ENCODE data around the gene LMF1.
"Not testable (repeated sequence)": the region's sequence is repeated elsewhere in the genome, so short reads cannot be mapped to it uniquely, and the experiment has no call there.

LMF1 gene

DNA sequence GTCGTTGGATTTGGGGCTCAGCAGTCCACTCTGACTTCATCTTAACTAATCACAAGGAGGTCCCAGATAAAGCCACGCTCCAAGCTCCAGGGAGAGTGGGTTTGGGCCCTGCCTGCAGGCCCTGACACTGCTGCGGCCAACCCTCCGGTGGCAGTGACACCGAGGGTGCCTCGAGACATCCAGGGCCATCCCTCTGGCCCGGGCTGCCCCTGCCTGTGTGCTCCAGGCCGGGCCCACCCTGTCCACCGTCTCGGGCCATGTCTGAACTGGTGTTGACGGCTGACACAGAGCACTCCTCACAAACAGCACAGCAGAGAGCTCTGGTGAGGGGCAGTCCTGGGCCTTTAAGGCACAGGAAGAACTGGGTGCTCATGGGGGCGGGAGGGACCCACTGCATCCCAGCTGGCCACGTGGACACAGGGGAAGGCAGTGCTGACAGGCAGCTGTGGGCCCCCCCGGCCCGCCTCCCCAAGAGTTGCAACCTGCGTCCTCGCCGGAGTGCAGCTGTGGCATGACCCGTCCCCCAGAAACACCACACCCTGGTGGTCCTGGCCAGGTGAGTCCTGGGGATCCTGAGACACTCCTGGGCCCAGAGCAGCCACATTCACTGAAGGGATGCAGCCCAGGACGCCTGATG is 80.0 kb downstream of the LMF1 start:
- H4K20me1 ChIP-seq (ENCODE audit: insufficient read depth, low read length): no peaks in the 10 kb centered on the region
- H3K79me2 ChIP-seq (ENCODE audit: low read length): no peaks in the 10 kb centered on the region
- TF ChIP-seq, protein P1, sequence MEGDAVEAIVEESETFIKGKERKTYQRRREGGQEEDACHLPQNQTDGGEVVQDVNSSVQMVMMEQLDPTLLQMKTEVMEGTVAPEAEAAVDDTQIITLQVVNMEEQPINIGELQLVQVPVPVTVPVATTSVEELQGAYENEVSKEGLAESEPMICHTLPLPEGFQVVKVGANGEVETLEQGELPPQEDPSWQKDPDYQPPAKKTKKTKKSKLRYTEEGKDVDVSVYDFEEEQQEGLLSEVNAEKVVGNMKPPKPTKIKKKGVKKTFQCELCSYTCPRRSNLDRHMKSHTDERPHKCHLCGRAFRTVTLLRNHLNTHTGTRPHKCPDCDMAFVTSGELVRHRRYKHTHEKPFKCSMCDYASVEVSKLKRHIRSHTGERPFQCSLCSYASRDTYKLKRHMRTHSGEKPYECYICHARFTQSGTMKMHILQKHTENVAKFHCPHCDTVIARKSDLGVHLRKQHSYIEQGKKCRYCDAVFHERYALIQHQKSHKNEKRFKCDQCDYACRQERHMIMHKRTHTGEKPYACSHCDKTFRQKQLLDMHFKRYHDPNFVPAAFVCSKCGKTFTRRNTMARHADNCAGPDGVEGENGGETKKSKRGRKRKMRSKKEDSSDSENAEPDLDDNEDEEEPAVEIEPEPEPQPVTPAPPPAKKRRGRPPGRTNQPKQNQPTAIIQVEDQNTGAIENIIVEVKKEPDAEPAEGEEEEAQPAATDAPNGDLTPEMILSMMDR (IDR thresholded peaks at IDR 0.05; ENCODE audit: low read depth, low read length): no peak
- no peak for TF ChIP-seq EZH2phosphoT487 (IDR thresholded peaks at IDR 0.05; ENCODE audit: low read depth)
- H3K9me3 ChIP-seq (ENCODE audit: insufficient read depth, low read length): no peaks in the 10 kb centered on the region
- H2AFZ ChIP-seq (ENCODE audit: low read depth, low read length): no peak overlapping the region
- H3K4me1 ChIP-seq (ENCODE audit: low read length): no peaks in the 10 kb centered on the region
- no peak overlapping the region for H3K27ac ChIP-seq (ENCODE audit: low read length)
- no peak overlapping the region for H3K4me3 ChIP-seq (ENCODE audit: low read length)
- no peak overlapping the region for H3K9ac ChIP-seq (ENCODE audit: low read length)
- no peak overlapping the region for H3K4me2 ChIP-seq (ENCODE audit: low read length)
- H3K27me3 ChIP-seq (ENCODE audit: low read depth, low read length): no peaks in the 10 kb centered on the region
- no peaks in the 10 kb centered on the region for H3K36me3 ChIP-seq (replicated peaks; ENCODE audit: low read depth, low read length)

DNA sequence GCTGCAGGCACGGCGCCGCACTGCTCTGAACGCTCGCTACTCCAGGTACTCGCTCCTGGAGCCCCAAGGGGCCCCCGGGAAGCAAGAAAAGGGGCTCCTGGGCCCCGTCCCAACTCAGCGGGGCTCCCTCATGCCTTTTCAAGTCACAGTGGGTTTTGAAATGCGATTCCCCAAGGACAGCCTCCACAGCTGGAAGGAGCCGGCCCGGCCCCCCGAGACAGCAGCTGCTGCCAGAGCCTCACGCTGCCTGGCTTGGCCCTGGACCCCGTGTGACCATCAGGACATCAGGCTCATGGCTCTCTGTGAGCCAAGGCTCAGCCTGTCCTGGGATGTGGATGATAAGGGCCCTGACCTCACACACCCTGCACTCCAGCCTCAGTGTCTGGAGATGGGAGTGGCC is 80.6 kb downstream of the LMF1 start:
- H3K4me3 ChIP-seq (ENCODE audit: low read length): no peak overlapping the region
- no peak overlapping the region for H2AFZ ChIP-seq (ENCODE audit: low read depth, low read length)
- H3K79me2 ChIP-seq (ENCODE audit: low read length): no peaks in the 10 kb centered on the region
- no peaks in the 10 kb centered on the region for H3K36me3 ChIP-seq (replicated peaks; ENCODE audit: low read depth, low read length)
- H3K9ac ChIP-seq (ENCODE audit: low read length): no peak overlapping the region
- H3K27me3 ChIP-seq (ENCODE audit: low read depth, low read length): no peaks in the 10 kb centered on the region
- H3K4me2 ChIP-seq (ENCODE audit: low read length): no peak overlapping the region
- no peak overlapping the region for H3K27ac ChIP-seq (ENCODE audit: low read length)
- H4K20me1 ChIP-seq (ENCODE audit: insufficient read depth, low read length): no peaks in the 10 kb centered on the region
- H3K9me3 ChIP-seq (ENCODE audit: insufficient read depth, low read length): no peaks in the 10 kb centered on the region
- TF ChIP-seq, protein P1 (IDR thresholded peaks at IDR 0.05; ENCODE audit: low read depth, low read length): no peak
- no peak for TF ChIP-seq EZH2phosphoT487 (IDR thresholded peaks at IDR 0.05; ENCODE audit: low read depth)
- H3K4me1 ChIP-seq (ENCODE audit: low read length): no peaks in the 10 kb centered on the region

DNA sequence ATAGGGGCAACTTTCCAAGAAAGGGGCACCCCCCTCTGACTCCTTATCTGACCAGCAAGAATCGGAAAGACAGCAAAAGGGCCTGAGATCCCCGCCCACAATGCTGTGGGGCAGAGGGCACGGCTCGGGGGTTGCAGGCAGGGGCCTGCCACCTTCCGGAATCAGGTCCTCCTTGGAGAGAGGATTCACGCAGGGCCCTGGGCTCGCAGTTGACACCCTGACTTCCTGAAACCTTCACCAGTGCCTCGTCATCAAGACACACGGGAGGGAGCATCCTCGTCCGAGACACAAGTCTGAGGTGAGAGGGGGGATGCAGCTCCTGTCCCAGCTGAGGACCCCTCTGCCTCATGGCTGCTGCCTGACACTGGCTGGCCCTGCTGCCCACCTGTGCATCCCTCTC is 81.2 kb downstream of the LMF1 start:
- TF ChIP-seq, protein P1 (IDR thresholded peaks at IDR 0.05; ENCODE audit: low read depth, low read length): no peak
- TF ChIP-seq EZH2phosphoT487 (IDR thresholded peaks at IDR 0.05; ENCODE audit: low read depth): no peak
- H3K4me1 ChIP-seq (ENCODE audit: low read length): no peaks in the 10 kb centered on the region
- 0 out of 2 replicates have a peak, but pooled peaks cover 4% of the 10 kb centered on the region for H3K9me3 ChIP-seq (ENCODE audit: insufficient read depth, low read length)

DNA sequence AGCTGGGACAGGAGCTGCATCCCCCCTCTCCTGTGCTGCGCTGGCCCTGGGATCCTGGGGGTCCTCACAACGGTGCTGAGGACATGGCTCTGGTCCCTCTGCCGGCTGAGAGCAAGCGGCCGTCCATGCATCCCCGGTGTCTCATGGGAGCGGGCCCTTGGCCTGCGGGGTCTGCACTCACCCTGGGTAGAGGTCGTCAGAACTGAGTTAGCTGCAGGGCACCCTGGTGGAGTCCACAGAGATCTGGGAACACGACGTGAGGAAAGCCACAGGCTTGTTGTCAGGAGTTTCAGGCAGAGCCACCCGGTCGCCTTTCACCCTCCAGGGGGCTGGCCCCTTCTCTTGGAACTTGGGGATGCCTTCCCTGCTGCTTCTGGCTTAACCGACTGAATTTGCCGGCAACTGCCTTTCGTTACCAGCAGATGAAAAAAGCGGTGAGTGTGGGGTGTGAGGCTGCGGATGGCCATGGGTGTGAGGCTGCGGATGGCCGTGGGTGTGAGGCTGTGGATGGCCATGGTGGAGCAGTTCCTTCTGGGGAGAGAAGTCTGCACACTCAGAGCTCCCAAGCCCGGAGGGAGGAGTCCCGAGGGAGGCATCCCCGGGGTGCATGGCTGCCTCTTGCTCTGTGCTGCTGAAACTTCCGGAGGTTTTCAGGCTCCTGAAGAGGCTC is 81.7 kb downstream of the LMF1 start:
- Histone ChIP-seq H3K36me3 (replicated peaks; ENCODE audit: low read depth, low read length) (peaks cover 4% of the 10 kb centered on the region), H3K27me3 (ENCODE audit: low read depth, low read length) (no peaks in the 10 kb centered on the region), H3K4me1 (ENCODE audit: low read length) (no peaks in the 10 kb centered on the region), H3K9ac (ENCODE audit: low read length) (no peak overlapping the region), H2AFZ (ENCODE audit: low read depth, low read length) (no peak overlapping the region), H3K4me2 (ENCODE audit: low read length) (no peak overlapping the region), H4K20me1 (ENCODE audit: insufficient read depth, low read length) (no peaks in the 10 kb centered on the region), H3K9me3 (ENCODE audit: insufficient read depth, low read length) (peaks cover 9% of the 10 kb centered on the region), H3K79me2 (ENCODE audit: low read length) (no peaks in the 10 kb centered on the region), H3K27ac (ENCODE audit: low read length) (no peak overlapping the region), H3K4me3 (ENCODE audit: low read length) (no peak overlapping the region)
- TF ChIP-seq EZH2phosphoT487 (IDR thresholded peaks at IDR 0.05; ENCODE audit: low read depth): no peak
- TF ChIP-seq, protein P1 (IDR thresholded peaks at IDR 0.05; ENCODE audit: low read depth, low read length): no peak

More for the DNA sequence above, 81.2 kb downstream of the LMF1 start:
- Histone ChIP-seq H3K36me3 (replicated peaks; ENCODE audit: low read depth, low read length) (no peaks in the 10 kb centered on the region), H3K9ac (ENCODE audit: low read length) (no peak overlapping the region), H3K27me3 (ENCODE audit: low read depth, low read length) (no peaks in the 10 kb centered on the region), H3K4me3 (ENCODE audit: low read length) (no peak overlapping the region), H2AFZ (ENCODE audit: low read depth, low read length) (no peak overlapping the region), H3K4me2 (ENCODE audit: low read length) (no peak overlapping the region), H3K79me2 (ENCODE audit: low read length) (no peaks in the 10 kb centered on the region), H3K27ac (ENCODE audit: low read length) (no peak overlapping the region), H4K20me1 (ENCODE audit: insufficient read depth, low read length) (no peaks in the 10 kb centered on the region)

DNA sequence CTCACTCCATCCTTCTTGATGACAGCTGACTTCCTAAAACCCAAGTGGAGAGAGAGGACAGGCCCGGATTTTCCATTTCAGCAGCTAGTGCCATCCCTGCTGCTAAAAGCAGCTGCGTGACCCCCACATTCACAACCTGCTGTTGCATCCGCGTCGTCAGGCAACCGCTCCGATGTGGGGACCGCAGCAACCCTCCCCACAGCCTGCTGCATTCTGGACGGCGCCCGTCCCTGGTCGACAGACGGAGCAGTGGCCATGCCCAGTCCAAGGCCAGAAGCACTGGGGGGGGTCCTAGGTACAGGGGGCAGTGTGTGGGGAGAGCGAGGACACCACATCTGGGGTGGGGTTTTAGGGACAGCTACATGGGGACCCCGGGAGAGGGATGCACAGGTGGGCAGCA is 82.3 kb downstream of the LMF1 start:
- not testable (repeated sequence) for H3K27me3 ChIP-seq (ENCODE audit: low read depth, low read length); H3K79me2 ChIP-seq (ENCODE audit: low read length); H2AFZ ChIP-seq (ENCODE audit: low read depth, low read length); H3K27ac ChIP-seq (ENCODE audit: low read length); H3K4me2 ChIP-seq (ENCODE audit: low read length); H3K36me3 ChIP-seq (replicated peaks; ENCODE audit: low read depth, low read length); H3K9ac ChIP-seq (ENCODE audit: low read length); H3K4me3 ChIP-seq (ENCODE audit: low read length); H4K20me1 ChIP-seq (ENCODE audit: insufficient read depth, low read length); H3K4me1 ChIP-seq (ENCODE audit: low read length)
- peaks cover 15% of the 10 kb centered on the region for H3K9me3 ChIP-seq (ENCODE audit: insufficient read depth, low read length)
